Measurements from ENCODE around the gene MCRIP2.
"Not testable (repeated sequence)": the region's sequence is repeated elsewhere in the genome, so short reads cannot be mapped to it uniquely, and the experiment has no call there.

Gene MCRIP2

GRCh38 chr16:595094-595528 is 46.5 kb upstream of the MCRIP2 start:
- Histone ChIP-seq H3K4me3 (replicated peaks; ENCODE audit: low read depth, low read length) (no peak overlapping the region), H3K27me3 (replicated peaks; ENCODE audit: control insufficient read depth, insufficient read depth, low read length) (no peaks in the 10 kb centered on the region), H3K36me3 (ENCODE audit: control insufficient read depth, insufficient read depth, low read length) (peaks cover 1% of the 10 kb centered on the region)
- no peak for DNase-seq (ENCODE audit: extremely low read depth, insufficient read length)
- no peak for TF ChIP-seq CTCF (IDR thresholded peaks at IDR 0.05; ENCODE audit: insufficient read depth, low read length, poor library complexity, severe bottlenecking)

- TF ChIP-seq CTCF (IDR thresholded peaks at IDR 0.05; ENCODE audit: insufficient read depth, low read length, poor library complexity, severe bottlenecking), result no peak
- Histone ChIP-seq H3K4me3 (replicated peaks; ENCODE audit: low read depth, low read length) (no peak overlapping the region), H3K36me3 (ENCODE audit: control insufficient read depth, insufficient read depth, low read length) (peaks cover 1% of the 10 kb centered on the region), H3K27me3 (replicated peaks; ENCODE audit: control insufficient read depth, insufficient read depth, low read length) (no peaks in the 10 kb centered on the region)
- DNase-seq (ENCODE audit: extremely low read depth, insufficient read length), result no peak
These were observed 45.5 kb upstream of the MCRIP2 start for GRCh38 chr16:595942-596735.

- no peaks in the 10 kb centered on the region for H3K27me3 ChIP-seq (replicated peaks; ENCODE audit: control insufficient read depth, insufficient read depth, low read length)
- peaks cover 1% of the 10 kb centered on the region for H3K36me3 ChIP-seq (ENCODE audit: control insufficient read depth, insufficient read depth, low read length)
- H3K4me3 ChIP-seq (replicated peaks; ENCODE audit: low read depth, low read length), result no peak overlapping the region
- no peak for TF ChIP-seq CTCF (IDR thresholded peaks at IDR 0.05; ENCODE audit: insufficient read depth, low read length, poor library complexity, severe bottlenecking)
- no peak for DNase-seq (ENCODE audit: extremely low read depth, insufficient read length)
These were observed 44.9 kb upstream of the MCRIP2 start for GRCh38 chr16:596736-597060.

GRCh38 chr16:597655-598054 is 44.0 kb upstream of the MCRIP2 start:
- not testable (repeated sequence) for DNase-seq (ENCODE audit: extremely low read depth, insufficient read length); H3K36me3 ChIP-seq (ENCODE audit: control insufficient read depth, insufficient read depth, low read length); H3K27me3 ChIP-seq (replicated peaks; ENCODE audit: control insufficient read depth, insufficient read depth, low read length); H3K4me3 ChIP-seq (replicated peaks; ENCODE audit: low read depth, low read length)

- DNase-seq (ENCODE audit: extremely low read depth, insufficient read length), result no peak
- TF ChIP-seq CTCF (IDR thresholded peaks at IDR 0.05; ENCODE audit: insufficient read depth, low read length, poor library complexity, severe bottlenecking), result no peak
- no peaks in the 10 kb centered on the region for H3K27me3 ChIP-seq (replicated peaks; ENCODE audit: control insufficient read depth, insufficient read depth, low read length)
- no peak overlapping the region for H3K4me3 ChIP-seq (replicated peaks; ENCODE audit: low read depth, low read length)
- H3K36me3 ChIP-seq (ENCODE audit: control insufficient read depth, insufficient read depth, low read length), result peaks cover 1% of the 10 kb centered on the region
These were observed 42.5 kb upstream of the MCRIP2 start for GRCh38 chr16:598823-599739.

GRCh38 chr16:600781-601180 is 40.8 kb upstream of the MCRIP2 start:
- Histone ChIP-seq H3K27me3 (replicated peaks; ENCODE audit: control insufficient read depth, insufficient read depth, low read length) (no peaks in the 10 kb centered on the region), H3K36me3 (ENCODE audit: control insufficient read depth, insufficient read depth, low read length) (peaks cover 1% of the 10 kb centered on the region), H3K4me3 (replicated peaks; ENCODE audit: low read depth, low read length) (no peak overlapping the region)
- TF ChIP-seq CTCF (IDR thresholded peaks at IDR 0.05; ENCODE audit: insufficient read depth, low read length, poor library complexity, severe bottlenecking), result peak; percentile 21
- DNase-seq (ENCODE audit: extremely low read depth, insufficient read length), result no peak

All from GM06990 (cell line).